GM19025 (cell line): ENCODE results near the gene CBX2.

Experiments
- ATAC-seq: cut with Tn5 transposase; IDR thresholded peaks from one replicate; pipeline ENCODE4 v1.9.1; 2021; ENCODE audit warnings: mild to moderate bottlenecking, low read depth, moderate library complexity; ENCODE audit not compliant: unreplicated experiment

The CBX2 gene

DNA sequence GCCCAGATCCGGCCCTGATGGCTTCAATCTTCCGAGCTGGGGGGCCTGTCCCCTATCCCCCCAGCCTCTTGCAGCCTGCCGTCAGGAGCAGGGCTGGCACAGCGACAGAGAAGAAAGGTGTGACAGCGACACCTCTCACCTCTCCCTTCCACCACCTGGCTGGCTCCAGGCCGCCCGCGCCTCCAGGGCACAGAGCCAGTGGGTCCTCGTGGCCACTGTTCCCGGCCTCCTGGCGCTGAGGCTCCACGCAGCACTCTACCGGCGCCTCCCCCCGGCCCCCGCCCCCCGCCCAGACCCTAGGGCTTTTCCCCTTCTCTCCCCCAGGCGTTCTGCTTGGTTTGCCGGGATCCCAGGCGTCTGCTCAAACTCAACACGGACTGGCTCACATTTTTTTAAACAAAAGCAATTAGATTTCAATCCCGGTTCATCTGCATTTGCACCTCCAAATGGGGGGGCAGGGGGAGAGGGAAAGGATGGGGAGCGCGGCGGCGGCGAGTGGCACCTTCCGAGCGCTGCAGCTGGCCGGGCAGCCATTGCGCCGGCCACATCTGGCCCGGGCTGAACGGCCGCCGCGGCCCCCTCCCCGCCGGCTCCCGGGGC lies 31.7 kb downstream of the CBX2 start:
- peak; percentile 23 for ATAC-seq

DNA sequence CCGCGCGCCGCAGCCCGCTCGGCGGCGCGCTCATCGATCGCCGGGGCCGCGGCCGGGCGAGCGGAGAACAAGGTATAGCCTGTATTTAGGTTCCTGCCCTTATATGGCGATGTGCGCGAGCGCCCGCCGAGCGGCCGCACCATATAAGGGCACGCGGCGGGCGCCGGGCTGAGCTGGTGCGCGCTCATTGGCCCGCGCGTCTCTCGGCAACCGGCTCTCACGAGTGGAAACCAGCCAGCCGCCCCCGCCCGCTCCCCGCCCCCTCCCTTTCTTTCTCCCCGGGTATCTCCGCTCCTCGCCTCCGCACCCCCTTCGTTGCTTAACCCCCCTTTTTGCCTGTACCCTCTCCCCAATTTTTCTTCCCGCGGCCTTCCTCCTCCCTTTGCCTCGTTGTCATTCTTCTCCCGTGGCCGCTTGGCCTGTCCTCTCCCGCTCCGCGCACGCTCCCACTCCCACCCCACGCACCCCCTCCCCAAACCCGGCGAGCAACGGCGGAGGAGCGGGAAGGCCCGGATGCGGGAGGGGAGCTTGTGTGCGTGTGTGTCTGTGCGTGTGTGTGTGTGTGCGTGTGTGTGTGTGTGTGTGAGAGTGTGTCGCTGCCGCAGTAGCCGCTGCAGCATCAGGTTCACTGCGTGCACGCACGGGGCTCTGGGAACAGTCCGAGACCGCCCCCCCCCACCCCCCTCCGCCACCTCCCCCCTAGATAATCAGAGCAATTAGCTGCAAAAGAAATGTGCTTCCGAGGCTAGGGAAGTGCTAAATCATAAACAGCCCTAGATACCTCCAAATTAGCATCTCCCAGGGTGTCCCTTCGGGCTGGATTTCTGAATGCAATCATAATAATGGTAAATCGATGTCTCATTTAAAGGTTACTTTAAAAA lies 32.4 kb downstream of the CBX2 start:
- peak; percentile 83 for ATAC-seq

DNA sequence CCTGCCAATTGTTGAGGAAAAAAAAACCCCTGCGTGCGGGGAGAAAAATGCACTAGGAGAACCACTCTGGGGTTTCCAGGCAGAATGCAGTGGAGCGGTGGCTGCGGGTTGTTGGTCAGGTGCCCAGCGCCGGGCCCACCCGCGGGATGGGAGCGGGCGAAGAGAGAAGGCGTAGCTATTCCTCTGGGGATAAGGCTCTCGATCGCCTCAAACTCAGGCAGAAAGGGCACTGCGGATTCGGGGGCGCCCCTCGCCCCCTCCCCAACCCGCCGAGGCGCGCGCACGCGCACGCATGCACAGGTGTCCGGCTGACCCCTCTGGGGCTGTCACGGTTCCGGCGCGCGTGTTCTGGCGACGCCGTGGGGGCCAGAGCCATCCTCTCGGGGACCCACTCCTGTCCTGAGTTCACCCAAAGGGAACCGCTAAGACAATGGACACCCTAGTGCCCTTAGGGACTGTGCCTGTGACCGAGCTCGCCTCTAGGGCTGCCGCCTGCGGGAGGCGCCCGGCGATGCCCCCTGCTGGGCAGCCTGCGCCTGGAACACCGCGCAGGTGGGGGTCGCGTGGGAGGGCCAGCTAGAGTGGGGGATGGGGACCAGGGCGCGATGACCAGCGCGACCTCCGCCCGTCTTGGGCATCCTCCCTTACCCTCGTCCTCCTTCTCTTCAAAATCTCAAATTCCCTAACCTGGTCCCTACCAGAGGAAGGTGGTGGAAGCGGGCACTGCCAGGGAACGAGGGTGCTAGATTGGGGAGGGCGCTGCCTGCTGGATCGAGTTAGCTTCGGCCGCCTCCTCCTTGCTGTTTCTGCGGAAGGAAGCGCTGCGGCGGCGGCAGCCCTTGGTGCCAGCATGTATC lies 33.3 kb downstream of the CBX2 start:
- ATAC-seq: no peak

DNA sequence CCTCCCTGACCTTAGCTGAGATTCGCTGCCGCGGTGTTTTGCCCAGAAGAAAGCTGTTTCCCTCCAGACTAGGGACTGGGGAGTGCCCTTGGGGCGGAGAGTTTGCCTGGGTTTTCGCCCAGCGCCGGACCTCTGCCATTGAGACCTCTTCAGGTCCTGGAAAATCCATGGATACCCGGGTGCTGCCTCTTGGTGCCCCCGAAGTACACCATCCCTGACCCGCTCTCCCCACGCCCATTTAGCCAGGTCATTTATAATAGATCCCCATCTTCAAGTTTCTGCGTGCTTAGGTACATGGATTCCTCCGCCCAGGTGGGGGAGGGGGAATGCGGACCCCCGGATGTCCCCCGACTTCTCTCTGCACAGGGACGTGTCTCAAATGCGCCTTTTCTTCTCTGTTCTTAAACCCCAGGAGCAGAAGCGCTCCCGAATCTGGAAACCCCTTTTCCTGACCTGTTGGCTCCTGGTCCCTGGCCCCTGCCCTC lies 34.0 kb downstream of the CBX2 start:
- ATAC-seq: no peak

DNA sequence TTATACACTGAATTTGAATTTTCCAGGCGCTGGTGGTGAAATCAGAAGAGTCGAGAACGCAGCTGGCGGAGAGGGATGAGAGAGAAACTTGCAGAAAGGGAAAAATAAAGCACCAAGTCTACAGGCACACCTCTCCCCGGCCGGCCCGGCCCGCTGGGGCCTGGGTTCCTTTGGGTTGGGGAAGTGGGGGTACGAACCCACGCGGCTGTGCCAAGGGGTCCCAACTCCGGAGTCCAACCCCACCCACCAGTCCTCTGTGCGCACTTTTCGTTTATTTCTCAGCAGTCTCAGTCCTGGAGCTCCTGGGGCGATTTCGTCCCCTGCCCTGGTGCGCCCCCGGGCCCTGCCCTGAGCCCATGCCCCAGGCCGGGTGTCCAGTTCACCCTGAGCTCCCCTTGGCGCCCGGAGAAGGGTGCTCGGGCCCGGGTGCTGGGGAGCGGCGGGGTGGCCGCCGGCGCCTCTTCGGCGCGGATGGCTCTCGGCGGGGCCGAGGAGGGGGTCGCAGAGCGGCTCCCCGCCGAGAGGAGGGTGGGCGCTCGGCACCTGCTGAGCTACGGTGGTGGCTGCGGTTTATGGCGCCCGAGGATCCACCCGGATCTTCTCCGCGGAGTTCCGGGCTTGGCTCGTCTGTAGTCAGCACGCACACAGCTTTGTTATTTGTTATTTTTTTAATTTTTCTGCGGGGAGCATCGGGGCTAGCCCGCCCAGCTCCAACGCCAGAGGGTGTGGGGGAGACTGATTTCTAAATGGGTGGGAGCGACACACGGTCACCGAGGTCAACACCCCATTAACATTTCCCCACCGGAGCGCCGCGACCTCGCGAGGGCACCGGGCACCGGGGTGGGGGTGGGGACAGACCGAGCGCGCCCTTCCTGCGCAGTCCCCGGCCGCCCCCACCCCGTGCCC lies 34.7 kb downstream of the CBX2 start:
- no peak for ATAC-seq

DNA sequence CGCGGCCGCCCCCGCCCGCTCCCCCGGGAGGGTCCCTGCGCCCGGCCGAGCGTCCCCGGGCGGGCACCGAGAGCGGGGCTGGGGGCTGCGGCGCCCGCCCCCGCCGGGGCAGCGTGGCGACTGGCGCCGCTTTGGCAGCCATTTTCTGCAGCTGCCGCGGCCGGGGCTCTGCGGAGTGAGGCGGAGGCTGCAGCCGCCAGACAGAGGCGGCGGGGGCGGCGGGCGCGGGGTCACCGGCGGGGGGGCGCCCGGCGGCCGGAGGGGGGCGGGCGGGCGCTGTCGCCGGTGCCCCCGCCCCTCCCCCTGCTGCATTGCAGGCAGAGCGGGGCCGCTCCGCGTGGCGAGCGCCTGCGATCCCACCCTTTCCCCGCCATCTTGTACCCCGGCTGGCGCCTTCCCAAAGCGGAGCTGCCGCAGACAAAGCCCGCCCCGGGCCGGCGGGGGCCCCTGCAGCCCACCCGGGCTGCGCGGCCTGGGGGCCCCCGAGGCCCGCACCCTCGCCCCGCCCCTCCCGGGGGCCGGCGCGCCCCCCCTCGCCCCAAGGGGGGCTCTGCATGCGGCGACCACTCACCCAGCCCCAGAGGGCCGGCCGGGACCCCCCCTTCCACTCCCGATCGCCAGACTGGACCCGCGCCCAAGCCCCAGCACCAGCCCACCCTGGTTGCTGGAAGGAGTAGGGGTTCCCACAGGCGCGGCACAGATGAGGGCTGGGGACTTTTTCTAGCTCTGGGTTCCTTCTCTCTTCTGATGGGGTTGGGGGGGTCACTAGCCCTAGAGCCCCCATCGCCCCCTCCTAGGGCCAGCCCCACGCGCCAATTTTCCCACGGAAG lies 35.6 kb downstream of the CBX2 start:
- no peak for ATAC-seq

DNA sequence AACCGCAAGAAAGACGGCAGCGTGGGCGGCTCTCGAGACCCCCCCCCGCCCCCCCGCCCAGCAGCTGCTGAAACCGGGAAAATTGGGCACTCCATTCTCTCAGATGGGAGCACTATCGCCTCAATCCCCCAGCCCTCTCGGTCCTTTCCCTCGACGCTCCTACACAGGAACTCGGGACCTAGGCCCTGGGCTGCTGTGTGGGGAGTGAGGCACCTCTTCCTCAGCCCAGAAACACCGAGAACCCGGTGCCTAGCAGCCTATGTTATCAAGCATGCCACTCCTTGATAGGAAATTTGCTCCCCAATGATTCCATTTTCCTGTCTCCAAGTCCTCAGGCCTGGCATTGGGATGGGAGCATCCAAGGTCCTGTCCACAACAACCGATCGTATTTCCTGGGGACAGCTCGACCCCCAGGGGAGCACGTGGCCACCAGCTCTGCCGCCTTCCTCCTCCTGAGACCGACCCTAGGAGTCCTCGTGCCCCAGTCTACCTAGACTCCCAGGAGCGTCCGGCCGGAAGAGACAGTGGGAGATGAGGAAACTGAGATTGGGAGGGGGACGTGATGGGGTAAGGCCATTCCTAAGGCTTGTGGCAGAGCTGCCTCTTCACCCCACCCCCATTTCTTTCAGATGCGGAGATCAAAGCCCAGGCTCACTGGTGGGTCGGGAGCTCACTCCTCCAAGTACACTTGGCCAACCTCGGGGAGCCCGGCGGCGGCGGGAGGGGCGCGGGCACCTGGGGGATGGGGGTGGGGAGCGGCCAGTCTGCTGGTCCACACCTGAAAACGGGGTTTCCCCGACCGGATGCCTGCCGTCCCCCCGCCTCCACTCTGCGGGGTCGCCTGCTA lies 36.4 kb downstream of the CBX2 start:
- no peak for ATAC-seq

DNA sequence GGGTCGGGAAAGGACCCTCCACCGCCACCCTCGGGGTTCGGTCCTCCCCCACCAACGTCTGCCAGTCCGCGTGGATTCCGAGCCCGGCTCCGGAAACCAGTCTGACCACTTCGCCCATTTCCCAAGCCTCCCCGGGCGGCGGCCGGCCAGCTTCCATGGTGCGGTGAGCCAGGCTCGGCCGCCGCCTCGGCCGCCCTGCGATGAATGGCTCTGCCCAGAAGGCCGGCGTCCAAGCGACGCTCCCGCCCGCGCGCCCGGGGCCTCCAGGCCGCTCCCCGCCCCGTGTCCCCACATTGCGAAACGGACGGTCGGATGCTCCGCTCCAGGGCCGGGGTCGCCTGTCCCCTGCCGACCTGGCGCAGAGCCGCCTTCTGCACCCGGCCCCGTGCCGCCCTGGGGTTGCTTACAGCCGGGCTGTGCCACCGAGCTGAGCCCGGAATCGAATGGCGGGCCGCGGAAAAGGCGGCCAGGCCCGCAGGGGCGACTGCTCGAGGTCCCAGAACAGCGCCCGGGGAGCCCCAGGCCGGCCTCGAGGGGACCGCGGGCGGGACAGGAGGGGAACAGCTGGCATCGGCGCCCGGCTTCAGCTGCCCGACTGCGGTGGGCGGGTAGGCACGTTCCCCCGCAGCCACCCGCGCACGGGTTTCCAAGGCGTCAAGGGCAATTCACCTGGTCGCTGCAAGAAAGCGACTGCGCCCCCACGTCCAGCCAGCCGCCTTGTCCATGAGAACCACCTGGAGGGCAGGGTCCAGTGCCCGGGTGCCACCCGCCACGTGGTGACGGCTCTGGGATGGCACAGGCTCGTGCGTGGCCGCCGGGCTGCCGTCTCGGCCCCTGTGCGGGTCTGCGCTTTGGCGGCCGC lies 37.3 kb downstream of the CBX2 start:
- ATAC-seq: no peak

DNA sequence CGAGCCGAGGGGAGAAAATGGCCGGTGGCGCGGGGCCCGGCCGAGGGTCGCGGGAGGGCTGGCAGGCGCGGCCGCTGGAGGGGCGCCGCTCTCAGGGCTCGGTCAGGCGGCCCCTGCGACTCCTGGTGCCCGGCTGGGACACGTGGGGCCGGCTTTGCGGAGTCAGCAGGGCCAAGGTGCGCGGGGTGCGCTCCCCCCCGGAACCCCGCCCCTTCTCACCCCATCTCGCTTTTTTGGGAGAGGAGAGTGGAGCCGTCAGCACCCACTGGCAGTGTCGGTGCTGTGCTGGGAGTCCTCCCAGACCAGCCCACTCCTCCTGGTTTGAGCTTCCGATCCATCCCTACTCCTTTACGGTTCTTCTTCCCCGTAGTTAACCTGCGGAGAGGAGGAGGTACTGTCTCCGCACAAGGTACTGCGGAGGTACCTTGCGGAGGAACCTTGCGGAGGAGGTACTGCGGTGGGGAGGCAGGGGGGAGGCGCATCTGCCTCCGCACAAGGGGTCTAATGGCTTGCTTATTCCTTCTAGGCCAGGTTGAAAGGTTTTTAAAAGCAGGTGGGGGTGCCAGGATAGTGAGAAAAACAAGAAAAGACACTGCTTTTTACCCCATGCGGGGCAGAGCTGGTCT lies 38.0 kb downstream of the CBX2 start:
- no peak for ATAC-seq

DNA sequence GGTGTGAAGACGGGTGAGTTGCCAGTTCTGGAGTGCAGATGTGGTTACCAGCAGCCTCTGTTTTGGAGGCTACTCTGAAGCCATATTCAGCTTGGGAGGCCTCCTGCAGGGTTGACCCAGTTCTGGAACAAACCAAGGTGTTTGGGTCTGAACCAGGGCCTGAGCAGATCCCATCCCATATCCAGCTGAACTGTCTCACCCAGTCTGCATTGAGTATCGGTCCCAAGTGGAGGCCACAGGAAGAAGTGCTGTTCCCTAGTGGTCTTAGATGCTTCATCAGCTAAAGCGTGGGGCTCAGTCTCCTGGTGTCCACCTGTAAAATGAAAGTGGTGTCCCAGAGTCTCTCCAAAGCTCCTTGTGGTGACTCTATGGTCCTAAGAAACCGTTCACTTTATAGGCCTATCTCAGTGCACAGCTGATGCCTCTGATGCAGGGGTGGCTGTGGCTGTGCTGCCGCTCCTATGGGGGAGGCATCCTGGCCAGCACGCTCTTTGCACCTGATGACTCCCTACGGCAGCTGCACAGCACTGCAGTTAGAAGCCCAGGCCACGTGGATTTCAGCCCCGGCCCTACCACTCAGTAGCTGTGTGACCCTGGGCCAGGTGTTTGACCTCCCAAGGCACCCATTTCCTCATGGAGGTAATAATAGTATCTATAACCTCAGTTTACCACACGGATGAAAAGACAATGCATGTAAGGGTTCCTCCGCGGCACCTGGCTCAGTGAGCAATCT lies 40.2 kb downstream of the CBX2 start:
- ATAC-seq: no peak

DNA sequence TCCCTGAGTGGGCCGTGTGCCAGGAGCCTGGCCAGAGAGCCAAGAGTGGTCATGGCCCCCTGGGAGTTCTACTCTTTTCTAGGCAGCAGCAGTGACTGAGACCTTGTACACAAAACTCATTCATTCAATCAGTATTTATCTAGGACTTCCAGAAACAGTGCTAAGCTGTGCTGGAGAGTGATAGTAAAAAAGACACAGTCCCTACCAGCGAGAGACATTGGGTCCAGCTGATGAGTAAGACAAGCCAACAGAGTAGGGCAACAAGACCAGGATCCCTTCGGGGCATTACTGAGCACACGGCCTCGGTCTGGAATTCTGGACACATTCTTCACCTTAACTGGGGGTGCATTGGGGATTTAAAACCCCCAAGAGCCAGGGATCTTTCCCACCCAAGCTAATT lies 41.1 kb downstream of the CBX2 start:
- ATAC-seq: no peak

DNA sequence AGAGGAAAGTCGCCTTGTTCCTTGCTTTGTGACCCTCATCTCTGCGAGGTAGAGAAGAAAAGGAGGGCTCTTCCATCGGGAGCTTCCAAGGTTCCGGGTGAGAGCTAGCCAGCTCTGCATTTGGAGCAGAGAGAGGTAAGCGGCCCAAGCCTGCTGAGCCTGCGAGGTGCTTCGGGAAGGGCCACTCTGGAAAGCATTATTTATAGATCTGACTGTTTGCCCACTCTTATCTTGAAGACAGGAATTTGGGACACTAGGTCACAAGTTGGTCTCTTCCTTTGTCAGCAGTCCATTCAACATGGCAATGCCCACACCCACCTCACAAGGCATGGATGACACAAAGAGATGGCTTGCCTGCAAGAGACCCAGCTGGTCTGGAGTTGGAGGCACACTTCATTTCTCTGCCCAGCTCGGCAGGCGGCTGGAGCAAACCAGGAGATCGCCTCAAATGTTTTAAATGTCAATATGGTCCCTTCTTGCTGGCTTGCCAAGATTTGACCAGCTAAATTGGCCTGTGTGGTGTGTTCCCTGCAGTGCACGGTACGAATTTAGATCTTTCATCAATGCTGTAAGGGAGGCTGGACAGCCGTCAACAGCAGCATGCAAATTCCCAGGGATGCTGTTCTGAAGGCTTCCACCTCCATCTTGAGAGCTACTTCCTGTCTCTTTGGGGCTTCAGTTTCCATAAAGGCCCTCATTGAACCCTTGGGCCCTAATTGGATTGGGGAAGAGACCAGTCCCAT lies 41.8 kb downstream of the CBX2 start:
- no peak for ATAC-seq

DNA sequence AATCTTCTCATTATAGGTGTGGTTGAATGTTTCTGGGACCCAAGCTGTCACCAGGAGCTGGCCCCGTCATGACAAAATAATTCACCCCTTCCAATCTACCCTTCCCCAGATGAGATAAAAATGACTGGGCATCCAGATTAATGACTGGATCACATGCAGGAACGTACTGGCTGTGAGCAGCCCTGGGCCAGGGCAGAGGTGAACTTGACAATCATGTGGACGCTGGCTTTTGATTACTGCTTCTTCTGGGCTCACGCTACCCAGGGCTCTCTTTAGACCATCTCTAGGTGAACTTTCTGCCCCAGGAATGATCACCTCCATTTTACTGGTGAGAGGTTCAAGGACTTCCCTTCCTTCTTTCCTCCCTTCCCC lies 43.0 kb downstream of the CBX2 start:
- no peak for ATAC-seq

DNA sequence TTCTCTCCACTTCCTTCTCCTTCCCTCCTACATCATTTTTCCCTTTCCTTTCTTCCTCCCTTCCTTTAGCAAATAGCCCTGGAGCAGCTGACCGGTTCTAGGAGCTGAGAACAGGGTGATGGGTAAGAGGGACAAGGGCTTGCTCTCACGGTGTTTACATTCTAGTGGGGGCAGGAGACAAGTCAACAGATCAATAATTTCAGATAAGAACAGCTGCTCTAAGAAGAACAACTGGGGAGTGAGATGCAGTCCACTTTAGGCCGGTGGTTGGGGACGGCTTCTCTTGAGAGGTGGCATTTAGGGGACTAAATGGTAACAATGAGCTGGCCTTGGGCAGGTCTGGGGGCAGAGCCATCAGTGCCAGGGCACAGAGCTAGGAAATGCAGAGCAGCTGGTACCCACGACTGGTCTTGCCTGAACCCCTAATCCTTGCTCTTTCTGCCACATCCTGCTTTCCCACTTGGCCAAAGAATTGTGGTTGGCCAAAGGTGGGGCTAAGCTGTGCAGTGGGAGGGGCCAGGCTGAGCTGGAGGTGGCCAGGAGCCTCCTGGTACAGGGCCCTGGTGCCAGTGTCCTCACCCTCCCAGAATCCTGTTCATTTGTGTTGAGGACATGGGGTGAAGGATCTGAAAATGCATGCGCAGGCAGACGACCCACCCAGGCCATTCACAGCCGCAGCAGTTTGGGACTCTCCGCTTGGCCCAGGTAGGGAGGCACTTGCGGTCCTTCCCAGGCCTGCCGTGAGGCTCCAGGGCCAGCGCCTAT lies 43.6 kb downstream of the CBX2 start:
- no peak for ATAC-seq

DNA sequence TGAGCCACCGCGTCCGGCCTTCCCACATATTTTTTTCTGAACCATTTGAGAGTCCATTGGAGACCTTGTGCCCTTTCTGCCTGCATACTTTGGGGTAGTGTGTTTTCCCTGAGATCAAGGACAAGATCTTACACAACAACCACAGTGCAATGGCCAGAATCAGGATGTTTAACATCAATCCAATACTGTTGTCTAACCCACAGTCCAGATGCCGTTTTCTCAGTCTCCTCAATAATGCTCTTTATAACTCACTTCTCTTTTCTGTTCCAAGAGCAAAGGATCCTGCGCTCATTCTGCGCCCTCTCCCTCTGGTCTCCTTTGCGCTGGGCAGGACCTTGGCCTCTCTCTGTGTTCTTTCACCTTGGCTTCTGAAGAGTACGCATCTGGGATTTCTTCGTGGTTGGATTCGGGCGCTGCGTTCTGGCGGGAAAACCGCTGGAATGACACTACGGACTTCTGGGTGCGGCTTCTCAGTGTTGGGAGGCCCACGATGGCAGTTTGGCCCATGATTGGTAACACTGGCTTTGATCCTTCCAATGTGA lies 44.7 kb downstream of the CBX2 start:
- ATAC-seq: no peak
